Heart left ventricle (tissue), 16 donors: ENCODE data around the gene UBE2I. TPM values are rescaled to one million over a fixed set of nuclear protein-coding genes. Genes with fewer than 3 reads are reported as not detected.

Experiments
- ATAC-seq, 4 donors: fragments of 200-7000 bp; cut with Tn5 transposase; one replicate each; pipeline ENCODE4 v1.9.1; 2020 to 2022; ENCODE audit warnings: moderate library complexity in 4 of 4, mild to moderate bottlenecking in 3 of 4, moderate number of reproducible peaks in 1 of 4
- DNase-seq, 5 donors: peaks; one replicate each; pipeline ENCODE4 v3.0.0-alpha.2; 2020
- H3K27ac ChIP-seq, 12 donors: fragments of 200-600 bp; sonication (generic) in 4 of 12; one replicate each; pipeline versions ENCODE4 v1.5.0 to v1.8.0; 2016 to 2022; ENCODE audit warnings: mild to moderate bottlenecking in 2 of 12
- H3K27me3 ChIP-seq, 9 donors: fragments of 200-600 bp; sonication (generic) in 2 of 9; one replicate each; pipeline versions ENCODE4 v1.5.1 to v1.8.0; 2016 to 2022; ENCODE audit warnings: mild to moderate bottlenecking in 3 of 9
- H3K36me3 ChIP-seq, 9 donors: fragments of 200-600 bp; sonication (generic) in 2 of 9; one replicate each; pipeline versions ENCODE4 v1.5.0 to v1.8.0; 2018 to 2022; ENCODE audit warnings: mild to moderate bottlenecking in 2 of 9
- H3K4me1 ChIP-seq, 12 donors: fragments of 200-600 bp; sonication (generic) in 4 of 12; one replicate each; pipeline versions ENCODE4 v1.5.0 to v1.8.0; 2016 to 2022; ENCODE audit warnings: mild to moderate bottlenecking in 3 of 12
- H3K4me3 ChIP-seq, 12 donors: fragments of 200-600 bp; sonication (generic) in 4 of 12; one replicate each; pipeline versions ENCODE4 v1.5.0 to v1.8.0; 2017 to 2022; ENCODE audit warnings: mild to moderate bottlenecking in 9 of 12, moderate library complexity in 4 of 12
- H3K9me3 ChIP-seq, 12 donors: fragments of 200-600 bp; sonication (generic) in 4 of 12; one replicate each; pipeline versions ENCODE4 v1.5.0 to v1.8.0; 2016 to 2022; ENCODE audit warnings: mild to moderate bottlenecking in 1 of 12
- POLR2A ChIP-seq, 2 donors: fragments of 450-650 bp; IDR thresholded peaks; one replicate each; pipeline ENCODE4 v1.6.1; 2017; ENCODE audit warnings: antibody characterized with exemption in 2 of 2, mild to moderate bottlenecking in 2 of 2, moderate library complexity in 2 of 2
- WGBS, 4 donors: extraction: QIAGEN DNeasy Blood & Tissue Kit in 2 of 4; methylation state at CpG; one replicate each; pipeline versions ENCODE4 v1.1.5 to v1.1.7; 2013 to 2018; 5-methylcytosine and 5-hydroxymethylcytosine counted together
- intact Hi-C, 10 donors: fragments of 100-400 bp; cut with DNase I; formaldehyde crosslinking; loops; one replicate each; pipeline versions ENCODE4 v1.11.1 to v1.14.2; 2022
- polyA plus RNA-seq, 2 donors: library from polyadenylated mRNA; stranded (reverse); fragments of 200-250 nt; gene quantifications; one replicate each; pipeline ENCODE4 v1.2.3, GENCODE V29; 2013
- total RNA-seq, 9 donors: library from RNA; depleted of rRNA in 2 of 9; stranded (reverse); fragments of >200 nt in 2 of 9; fragmentation: NEBNext Ultra II Directional in 3 of 9; extraction: Animal tissue kit (Norgen Biotek cat#: 25700) in 3 of 9; gene quantifications; one replicate each; pipeline versions ENCODE4 v1.1.0 to v1.2.4, GENCODE V29; 2016 to 2023
- TF ChIP-seq, protein P1 (sequence below), 12 donors: fragments of 200-600 bp; sonication (generic) in 4 of 12; IDR thresholded peaks; one replicate each; pipeline versions ENCODE4 v1.5.0 to v1.8.0; 2018 to 2022; ENCODE audit warnings: antibody characterized with exemption in 12 of 12, mild to moderate bottlenecking in 5 of 12
- donor health status: ischemic (EF 13 %, LVEDD 7.1; RV severe dilation, severe dysfunction).
- donor health status: healthy with polysubstance abuse.
- donor health status: DM: no; HTN: yes; CAD: no.
- donor health status: DM: no; HTN: no; CAD: no.
- donor health status: ischemic (EF 25% LVEDD 6.9; RV normal size, moderate dysfunction).
- donor health status: ischemic (EF 25% LVEDD 5.7; RV mildly dilated, moderate dysfunction).
- donor health status: healthy.
- donor health status: DM: yes; HTN: yes; CAD: no.
- donor health status: ischemic (EF 35%, LVEDD 5.7; RV mildly dilated, moderate dysfunction).
- donor health status: nonischemic (EF 11% LVEDD 7.7; RV severe dilation, severe dysfunction).
- donor health status: DM: yes; HTN: yes; CAD: no.
- donor health status: PGD.
- donor health status: ischemic (EF 29% LVEDD 5.4; RV normal size, mild dysfunction).
- donor health status: nonischemic (EF 23%, LVEDD 6.1; RV moderate dilation, normal function).

Gene UBE2I
- total and polyA plus RNA-seq, 11 donors: 59.3 to 105 (median 82.5) TPM

DNA sequence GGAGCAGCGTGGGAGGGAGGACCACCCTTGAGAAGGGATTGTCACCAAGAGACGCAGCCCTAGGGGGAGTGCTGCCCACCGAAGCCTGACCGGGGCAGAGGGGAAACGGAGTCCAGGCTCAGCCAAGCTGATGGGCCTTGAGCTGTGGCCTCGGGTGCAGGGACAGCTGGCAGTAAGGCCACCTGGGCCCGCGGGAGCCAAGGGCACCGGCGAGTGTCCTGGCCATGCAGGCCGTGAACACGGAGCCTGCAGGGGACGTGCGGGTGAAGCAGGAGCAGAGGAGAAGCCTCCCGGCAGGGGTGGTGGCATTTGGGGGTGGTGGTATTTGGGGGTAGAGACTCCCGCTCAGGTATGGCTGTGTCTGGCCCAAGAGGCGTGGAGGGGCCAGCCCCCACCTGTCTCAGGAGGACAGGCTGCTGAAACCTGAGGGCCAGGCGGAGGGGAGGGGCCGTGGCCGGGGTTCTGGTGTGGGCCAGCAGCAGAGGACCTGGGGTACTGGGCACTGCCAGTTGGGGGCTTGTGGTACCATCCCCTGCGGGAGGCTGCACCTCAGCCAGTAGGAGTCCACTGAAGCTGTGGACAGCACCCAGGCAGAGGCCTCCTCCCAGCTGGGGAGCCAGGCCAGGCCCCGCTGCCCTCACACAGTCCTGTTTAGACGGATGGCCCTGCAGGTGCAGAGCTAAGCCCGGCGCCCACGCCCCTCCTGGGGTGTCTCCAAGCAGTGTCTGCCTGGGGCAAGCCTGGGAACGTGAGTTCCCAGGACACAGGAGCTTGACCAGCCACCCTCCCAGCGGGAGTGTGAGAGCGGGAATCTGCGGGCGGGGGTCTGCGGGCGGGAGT, 46.8 kb downstream of the UBE2I start:
- DNase-seq (no peak), ATAC-seq (no peak)
- H3K4me1 ChIP-seq: peaks cover 0 to 42% (median 13%) of the 10 kb centered on the region in 12 donors
- intact Hi-C loops: no loop called here
- H3K27me3 ChIP-seq: no peaks in the 10 kb centered on the region
- no peak overlapping the region for H3K27ac ChIP-seq
- H3K9me3 ChIP-seq: no peaks in the 10 kb centered on the region
- no peak overlapping the region for H3K4me3 ChIP-seq
- peaks cover 0 to 26% (median 17%) of the 10 kb centered on the region in 9 donors for H3K36me3 ChIP-seq
- TF ChIP-seq, protein P1, sequence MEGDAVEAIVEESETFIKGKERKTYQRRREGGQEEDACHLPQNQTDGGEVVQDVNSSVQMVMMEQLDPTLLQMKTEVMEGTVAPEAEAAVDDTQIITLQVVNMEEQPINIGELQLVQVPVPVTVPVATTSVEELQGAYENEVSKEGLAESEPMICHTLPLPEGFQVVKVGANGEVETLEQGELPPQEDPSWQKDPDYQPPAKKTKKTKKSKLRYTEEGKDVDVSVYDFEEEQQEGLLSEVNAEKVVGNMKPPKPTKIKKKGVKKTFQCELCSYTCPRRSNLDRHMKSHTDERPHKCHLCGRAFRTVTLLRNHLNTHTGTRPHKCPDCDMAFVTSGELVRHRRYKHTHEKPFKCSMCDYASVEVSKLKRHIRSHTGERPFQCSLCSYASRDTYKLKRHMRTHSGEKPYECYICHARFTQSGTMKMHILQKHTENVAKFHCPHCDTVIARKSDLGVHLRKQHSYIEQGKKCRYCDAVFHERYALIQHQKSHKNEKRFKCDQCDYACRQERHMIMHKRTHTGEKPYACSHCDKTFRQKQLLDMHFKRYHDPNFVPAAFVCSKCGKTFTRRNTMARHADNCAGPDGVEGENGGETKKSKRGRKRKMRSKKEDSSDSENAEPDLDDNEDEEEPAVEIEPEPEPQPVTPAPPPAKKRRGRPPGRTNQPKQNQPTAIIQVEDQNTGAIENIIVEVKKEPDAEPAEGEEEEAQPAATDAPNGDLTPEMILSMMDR (IDR thresholded peaks at IDR 0.05): no peak
- no peak for TF ChIP-seq POLR2A (IDR thresholded peaks at IDR 0.05)
- 78 to 85% (median 82%) methylated on average over 26 to 33 of the region's 33 CpGs for WGBS, 4 donors

DNA sequence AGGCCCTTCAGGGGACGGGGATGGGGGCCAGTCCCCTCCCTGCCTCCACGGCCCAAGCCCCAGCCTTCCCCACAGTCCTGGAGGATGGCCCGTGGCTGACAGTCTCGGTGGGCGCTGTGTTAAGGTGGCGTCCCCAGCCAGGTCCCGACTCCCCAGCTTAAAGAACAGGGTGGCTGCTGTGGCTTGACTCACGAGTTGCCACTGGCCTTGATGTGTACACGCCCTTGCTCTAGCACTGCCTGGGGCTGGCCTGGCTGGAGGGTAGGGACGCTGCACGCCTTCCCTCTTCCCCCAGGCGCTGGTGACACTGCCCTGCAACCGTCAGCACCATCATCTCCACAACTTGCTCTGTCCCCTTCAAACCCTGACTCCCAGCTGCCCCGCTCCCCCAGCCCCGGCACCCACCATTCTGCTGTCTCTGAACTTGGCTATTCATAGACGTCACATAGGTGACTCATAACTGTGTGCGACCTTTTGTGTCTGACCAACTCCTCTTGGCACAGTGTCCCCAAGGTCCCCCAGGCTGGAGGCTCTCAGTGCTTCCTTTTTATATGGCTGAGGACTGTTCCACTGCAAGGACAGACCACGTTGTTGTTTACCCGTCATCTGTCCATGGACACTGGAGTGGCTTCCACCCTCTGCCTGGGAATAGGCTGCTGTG, 48.6 kb downstream of the UBE2I start:
- Histone ChIP-seq H3K36me3 (peaks cover 0 to 44% (median 32%) of the 10 kb centered on the region in 9 donors), H3K4me1 (peaks cover 0 to 29% (median 3%) of the 10 kb centered on the region in 12 donors), H3K27me3 (no peaks in the 10 kb centered on the region), H3K9me3 (no peaks in the 10 kb centered on the region), H3K27ac (no peak overlapping the region), H3K4me3 (no peak overlapping the region)
- 73 to 79% (median 77%) methylated on average over 19 of the region's 19 CpGs for WGBS, 4 donors
- intact Hi-C loops: no loop called here
- no peak for TF ChIP-seq POLR2A (IDR thresholded peaks at IDR 0.05)
- TF ChIP-seq, protein P1 (IDR thresholded peaks at IDR 0.05): no peak
- ATAC-seq (peak in 2 of 4 donors; percentile 31 to 58), DNase-seq (no peak)

DNA sequence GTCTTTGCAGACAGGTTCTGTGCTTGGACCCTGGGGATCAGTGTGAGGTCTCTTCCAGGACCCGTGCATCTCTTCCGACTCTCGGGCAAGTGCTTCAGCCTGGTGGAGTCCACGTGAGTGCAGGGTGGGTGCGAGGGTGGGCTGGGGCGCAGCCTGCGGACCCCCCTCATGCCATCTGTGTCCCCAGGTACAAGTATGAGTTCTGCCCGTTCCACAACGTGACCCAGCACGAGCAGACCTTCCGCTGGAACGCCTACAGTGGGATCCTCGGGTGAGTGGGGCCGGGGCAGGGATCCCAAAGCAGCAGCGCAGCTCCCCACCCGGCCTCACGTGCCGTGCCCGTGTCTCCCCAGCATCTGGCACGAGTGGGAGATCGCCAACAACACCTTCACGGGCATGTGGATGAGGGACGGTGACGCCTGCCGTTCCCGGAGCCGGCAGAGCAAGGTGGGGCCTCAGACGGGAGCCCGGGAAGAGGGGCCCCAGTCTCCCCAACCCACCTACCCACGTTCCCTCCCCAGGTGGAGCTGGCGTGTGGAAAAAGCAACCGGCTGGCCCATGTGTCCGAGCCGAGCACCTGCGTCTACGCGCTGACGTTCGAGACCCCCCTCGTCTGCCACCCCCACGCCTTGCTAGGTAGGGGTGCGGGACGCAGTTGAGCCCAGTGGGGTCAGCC, 52.4 kb downstream of the UBE2I start:
- Histone ChIP-seq H3K4me3 (no peak overlapping the region), H3K36me3 (peaks cover 0 to 77% (median 69%) of the 10 kb centered on the region in 9 donors), H3K27ac (no peak overlapping the region), H3K9me3 (no peaks in the 10 kb centered on the region), H3K27me3 (no peaks in the 10 kb centered on the region), H3K4me1 (peaks cover 0 to 7% (median 0%) of the 10 kb centered on the region in 12 donors)
- ATAC-seq (no peak), DNase-seq (peak in 1 of 5 donors; percentile 57)
- TF ChIP-seq POLR2A (IDR thresholded peaks at IDR 0.05): no peak
- TF ChIP-seq, protein P1 (IDR thresholded peaks at IDR 0.05): no peak
- intact Hi-C loops: no loop called here
- WGBS, 4 donors: 93 to 95% (median 93%) methylated on average over 24 to 43 of the region's 43 CpGs

DNA sequence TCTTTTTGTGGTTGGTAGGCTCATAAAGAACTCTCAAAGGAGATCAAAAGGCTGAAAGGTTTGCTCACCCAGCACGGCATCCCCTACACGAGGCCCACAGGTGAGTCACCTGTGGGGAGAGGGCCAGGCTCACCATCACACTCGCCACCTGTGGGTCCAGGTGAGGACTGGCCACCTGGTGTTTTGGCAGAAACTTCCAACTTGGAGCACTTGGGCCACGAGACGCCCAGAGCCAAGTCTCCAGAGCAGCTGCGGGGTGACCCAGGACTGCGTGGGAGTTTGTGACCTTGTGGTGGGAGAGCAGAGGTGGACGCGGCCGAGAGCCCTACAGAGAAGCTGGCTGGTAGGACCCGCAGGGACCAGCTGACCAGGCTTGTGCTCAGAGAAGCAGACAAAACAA, 53.4 kb downstream of the UBE2I start:
- intact Hi-C loops: no loop called here
- H3K4me3 ChIP-seq: no peak overlapping the region
- H3K27ac ChIP-seq: no peak overlapping the region
- DNase-seq: peak in 1 of 5 donors; percentile 58
- no peak for TF ChIP-seq POLR2A (IDR thresholded peaks at IDR 0.05)
- TF ChIP-seq, protein P1 (IDR thresholded peaks at IDR 0.05): no peak
- no peaks in the 10 kb centered on the region for H3K27me3 ChIP-seq
- no peak for ATAC-seq
- H3K9me3 ChIP-seq: no peaks in the 10 kb centered on the region
- WGBS, 4 donors: 82 to 92% (median 90%) methylated on average over 9 to 11 of the region's 11 CpGs
- H3K36me3 ChIP-seq: peaks cover 0 to 85% (median 75%) of the 10 kb centered on the region in 9 donors
- H3K4me1 ChIP-seq: peaks cover 0 to 5% (median 0%) of the 10 kb centered on the region in 12 donors
